ENCODE measurements around the gene NR0B2.

NR0B2 gene

DNA sequence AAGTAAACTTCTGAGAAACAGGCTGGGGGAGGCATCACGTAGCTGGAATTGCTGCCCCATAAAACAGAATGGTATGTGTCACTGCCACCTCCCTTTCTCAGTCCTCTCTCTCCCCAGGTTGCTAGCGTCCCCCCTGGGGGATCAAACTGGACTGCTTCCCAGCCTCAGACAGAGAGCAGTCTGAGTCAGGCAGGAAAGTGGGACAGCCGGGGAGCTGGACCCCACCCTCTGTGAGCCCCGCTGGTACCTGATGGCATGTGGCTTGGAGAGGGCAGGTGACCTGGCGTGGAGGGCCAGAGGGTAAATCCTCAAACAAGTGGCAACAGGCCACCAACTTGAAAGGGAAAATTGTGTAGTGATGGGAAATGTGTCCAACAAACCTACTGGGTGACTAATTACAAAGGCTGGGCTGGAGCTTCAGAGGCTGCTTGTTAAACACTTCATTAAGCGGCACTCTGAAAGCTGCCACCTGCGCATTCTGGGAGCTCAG is 51.8 kb downstream of the NR0B2 start:
- H3K27ac ChIP-seq = no peak overlapping the region
- intact Hi-C loops (cut with DNase I; ENCODE audit: low total_unique reads) = no loop called here
- no peak for TF ChIP-seq CTCF (IDR thresholded peaks at IDR 0.05)

More for the DNA sequence above, 51.8 kb downstream of the NR0B2 start:
- H3K9me3 ChIP-seq = no peaks in the 10 kb centered on the region
- H3K4me3 ChIP-seq = no peak overlapping the region
- no peaks in the 10 kb centered on the region for H3K27me3 ChIP-seq
- peaks cover 0 to 22% (median 15%) of the 10 kb centered on the region in 4 donors for H3K4me1 ChIP-seq
- H3K36me3 ChIP-seq = peaks cover 0 to 15% (median under 1%) of the 10 kb centered on the region in 3 donors
- DNase-seq = no peak
